HG02588 (cell line): ENCODE data around the gene SLC5A8.

Experiments used
- ATAC-seq: cut with Tn5 transposase; IDR thresholded peaks from one replicate; pipeline ENCODE4 v1.9.1; 2021; ENCODE audit warnings: mild to moderate bottlenecking, moderate library complexity; ENCODE audit not compliant: unreplicated experiment

Gene SLC5A8, protein sequence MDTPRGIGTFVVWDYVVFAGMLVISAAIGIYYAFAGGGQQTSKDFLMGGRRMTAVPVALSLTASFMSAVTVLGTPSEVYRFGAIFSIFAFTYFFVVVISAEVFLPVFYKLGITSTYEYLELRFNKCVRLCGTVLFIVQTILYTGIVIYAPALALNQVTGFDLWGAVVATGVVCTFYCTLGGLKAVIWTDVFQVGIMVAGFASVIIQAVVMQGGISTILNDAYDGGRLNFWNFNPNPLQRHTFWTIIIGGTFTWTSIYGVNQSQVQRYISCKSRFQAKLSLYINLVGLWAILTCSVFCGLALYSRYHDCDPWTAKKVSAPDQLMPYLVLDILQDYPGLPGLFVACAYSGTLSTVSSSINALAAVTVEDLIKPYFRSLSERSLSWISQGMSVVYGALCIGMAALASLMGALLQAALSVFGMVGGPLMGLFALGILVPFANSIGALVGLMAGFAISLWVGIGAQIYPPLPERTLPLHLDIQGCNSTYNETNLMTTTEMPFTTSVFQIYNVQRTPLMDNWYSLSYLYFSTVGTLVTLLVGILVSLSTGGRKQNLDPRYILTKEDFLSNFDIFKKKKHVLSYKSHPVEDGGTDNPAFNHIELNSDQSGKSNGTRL

DNA sequence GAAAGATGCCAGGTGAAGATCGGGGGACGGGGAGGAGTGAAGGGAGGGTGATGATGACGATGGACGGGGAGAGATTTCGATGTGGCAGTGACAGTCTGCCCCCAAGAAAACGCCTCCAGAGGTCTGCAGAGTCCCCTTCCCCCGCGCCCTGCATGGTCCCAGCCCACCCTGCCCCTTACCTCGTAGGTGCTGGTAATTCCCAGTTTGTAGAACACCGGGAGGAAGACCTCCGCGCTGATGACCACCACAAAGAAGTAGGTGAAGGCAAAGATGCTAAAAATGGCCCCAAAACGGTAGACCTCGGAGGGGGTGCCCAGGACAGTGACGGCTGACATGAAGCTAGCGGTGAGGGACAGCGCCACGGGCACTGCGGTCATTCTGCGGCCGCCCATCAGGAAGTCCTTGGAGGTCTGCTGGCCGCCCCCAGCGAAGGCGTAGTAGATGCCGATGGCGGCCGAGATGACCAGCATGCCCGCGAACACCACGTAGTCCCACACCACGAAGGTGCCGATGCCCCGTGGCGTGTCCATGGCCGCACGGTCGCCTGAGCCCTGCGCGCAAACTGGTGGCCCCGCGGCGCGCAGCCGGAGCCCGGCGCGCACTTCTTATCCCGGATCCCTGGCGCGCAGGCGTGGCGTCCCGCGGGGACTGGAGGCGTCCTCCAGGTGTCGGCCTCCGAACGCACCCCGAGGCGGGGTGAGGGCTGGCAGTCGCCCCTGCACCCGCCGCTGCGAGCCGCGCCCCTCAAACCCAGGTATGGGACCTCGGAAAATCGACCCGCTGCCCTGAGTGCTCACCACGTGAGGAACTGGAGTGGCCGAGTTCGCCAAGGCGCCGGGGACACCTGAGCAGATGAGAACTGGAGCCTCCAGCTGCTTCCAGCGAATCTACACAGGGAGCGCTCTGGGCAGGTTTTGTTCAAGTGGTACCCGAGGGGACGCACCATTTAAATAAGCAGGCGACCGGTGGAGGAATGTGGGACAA, at the start of gene SLC5A8:
Gene SLC5A8, minus strand, starts transcription at position 920 of the 984 bp plus-strand sequence. Its CDS starts 390 bp downstream, at position 530.
- ATAC-seq = no peak

DNA sequence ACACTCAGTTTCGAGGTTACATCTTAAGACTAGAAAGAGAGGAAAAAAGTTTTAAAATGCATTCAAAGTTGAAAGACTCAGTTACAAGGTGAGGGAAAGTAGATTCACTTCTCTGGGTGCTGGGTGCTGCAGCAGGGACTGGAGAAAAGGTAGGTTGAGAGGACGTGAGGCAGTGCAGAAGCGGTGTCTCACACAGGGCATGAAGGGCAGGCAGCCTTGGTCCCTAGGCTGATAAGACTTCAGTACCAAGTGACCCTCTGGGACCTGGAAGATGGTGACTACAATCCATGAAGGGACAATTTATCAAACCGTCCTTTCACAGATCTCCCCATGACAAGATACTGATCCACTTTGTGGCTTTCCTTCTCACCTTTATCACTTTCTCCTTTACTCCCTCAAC, 47.3 kb upstream of the SLC5A8 start:
- ATAC-seq = no peak

DNA sequence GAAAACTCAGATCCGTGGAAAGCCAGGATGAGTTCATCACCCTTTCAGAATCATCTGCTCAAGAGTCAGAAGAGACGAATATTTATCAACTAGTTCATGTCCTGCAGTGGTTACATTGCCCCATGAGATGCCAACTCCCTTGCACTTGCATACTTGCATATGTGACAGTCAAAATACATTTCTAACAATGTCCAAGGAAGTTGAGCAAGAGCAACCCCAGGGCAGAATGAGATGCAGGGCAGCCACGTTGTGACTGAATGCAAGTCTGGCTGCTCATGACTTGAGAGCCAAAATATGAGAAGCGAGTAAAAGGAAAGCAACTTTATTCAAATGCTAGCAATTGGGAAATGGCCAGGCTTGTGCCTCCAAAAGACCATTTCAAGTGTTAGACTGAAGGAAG, 46.2 kb upstream of the SLC5A8 start:
- ATAC-seq = no peak

DNA sequence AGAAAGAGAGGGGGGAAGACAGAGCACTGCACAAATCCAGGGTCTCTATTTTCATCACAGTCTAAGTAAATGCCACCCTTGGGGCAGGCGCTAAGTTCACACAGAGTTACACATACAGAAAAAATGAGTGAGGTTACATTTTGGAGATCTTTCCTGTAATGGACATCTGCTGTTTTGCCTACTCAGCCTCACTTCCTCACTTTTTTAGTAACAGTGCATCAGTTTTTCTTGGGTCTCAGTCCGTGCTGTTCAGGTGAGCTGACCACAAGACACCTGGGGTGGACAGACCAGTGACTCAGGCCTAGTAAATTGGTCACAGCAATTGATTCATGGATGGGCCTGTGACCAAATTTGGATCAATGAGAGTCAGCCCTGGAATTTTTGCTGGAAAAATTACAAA, 33.6 kb upstream of the SLC5A8 start:
- no peak for ATAC-seq

DNA sequence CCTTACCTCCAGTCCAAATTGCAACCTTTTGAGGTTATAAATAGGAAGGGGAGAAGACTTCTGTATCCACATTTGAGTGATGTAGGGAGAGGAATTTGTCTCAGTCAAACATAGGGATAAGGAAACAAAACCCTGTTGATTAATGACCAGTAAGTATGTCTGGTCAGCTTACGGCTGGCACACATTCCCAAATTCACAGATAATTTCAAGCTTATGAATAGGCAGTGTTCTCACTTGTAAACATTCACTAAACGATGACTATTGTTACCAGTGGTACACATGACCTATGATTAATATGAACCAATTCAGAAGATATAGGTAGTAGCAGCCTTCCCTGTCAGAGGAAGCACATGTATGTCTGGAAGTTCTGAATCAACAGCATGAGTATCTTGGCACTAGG, 33.0 kb upstream of the SLC5A8 start:
- ATAC-seq = no peak

DNA sequence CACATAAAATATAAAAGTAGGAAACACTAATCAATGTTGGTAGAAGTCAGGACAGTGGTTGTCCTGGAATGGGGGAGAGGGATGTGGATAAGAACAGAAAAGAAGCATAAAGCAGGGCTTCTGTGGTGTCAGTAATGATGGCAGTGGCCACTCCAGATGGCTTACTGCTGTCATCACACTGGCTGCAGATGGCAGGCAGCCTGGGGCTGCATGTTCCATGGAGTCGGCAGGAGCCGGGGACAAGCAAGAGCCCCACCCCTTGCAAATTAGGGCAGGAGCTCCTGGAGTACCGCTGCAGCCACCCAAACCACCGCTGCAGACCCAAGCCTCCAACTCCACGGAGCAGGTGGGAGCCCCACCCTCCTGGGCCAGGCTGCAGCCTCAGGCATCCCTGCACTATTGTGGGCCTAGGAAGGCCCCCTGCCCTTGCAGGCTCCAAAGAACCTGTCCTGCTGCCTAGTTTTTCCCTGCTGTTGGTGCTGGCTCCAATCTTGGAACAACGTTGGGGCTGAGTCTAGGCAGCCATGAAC, 28.8 kb upstream of the SLC5A8 start:
- ATAC-seq = no peak

DNA sequence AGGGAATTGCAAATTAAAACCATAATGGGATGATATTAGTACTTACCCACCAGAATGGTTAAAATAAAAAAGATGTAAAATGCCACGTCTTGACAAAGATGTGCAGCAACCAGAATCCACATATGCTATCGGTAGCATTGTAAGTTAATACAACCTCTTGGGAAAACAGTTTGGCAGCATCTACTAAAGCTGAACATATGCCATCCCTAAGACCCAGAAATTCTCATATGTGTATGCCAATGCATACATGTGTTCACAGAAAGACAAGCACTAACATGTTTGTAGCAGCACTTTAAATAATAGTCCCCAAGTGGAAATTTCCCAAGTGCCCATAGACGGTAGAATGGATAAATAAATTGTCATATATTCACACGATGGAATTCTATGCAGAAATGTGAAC, 28.3 kb upstream of the SLC5A8 start:
- no peak for ATAC-seq

DNA sequence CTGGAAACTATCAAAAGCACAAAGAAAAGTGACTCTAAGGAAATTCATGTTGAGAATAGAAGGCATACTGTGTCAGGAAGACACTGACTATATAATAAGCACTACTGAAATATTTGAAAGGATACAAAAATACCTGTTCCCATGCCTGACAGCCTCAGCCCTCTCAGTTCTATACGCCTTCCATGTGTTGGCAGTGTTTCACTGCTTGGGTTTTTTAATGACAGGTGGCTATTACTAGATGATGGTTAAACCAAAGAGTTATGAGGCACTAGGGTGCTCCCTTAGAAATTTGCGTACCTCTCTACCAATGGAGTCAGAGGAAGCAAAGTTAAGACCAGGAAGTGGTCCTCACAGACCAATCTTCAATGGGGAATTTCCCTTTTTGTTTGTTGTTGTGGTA, 25.6 kb upstream of the SLC5A8 start:
- ATAC-seq = no peak

DNA sequence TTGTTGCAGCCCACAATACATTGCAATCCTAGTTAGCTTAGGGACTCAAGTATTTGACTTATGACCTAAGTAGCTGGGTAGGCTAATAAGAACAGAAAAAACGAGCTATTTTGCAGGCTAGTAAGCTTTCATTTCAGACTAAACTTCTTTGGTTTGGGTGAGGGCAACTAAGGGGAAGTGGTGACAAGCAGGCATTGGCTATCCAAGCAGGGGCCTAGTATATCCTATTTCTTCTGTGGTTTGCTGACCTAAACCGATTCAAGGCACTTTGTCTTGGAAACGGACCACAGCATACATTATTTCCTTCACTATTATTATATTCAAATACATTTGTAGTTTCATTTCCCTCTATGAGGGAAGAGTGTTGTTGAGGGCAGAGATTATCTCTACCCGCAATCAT, 21.6 kb upstream of the SLC5A8 start:
- no peak for ATAC-seq

DNA sequence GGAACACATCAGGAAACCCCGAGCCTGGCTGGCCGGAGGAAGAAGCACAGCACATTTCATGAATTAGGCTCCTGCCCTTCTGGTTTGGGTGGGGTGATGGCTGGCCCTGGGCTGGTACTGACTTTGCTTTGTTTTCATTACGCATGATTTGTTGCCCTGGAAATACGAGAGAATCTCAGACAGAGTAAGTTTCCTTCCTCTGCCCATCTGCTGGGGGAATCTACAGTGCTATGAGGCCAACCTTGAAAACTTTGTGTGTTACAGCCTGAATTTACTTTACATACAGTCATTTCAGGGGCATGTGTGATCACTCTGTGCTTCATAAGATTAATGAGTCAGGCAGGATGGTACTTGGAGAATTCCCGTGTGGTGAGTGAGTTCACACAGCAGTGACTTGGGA, 20.5 kb upstream of the SLC5A8 start:
- ATAC-seq = no peak

DNA sequence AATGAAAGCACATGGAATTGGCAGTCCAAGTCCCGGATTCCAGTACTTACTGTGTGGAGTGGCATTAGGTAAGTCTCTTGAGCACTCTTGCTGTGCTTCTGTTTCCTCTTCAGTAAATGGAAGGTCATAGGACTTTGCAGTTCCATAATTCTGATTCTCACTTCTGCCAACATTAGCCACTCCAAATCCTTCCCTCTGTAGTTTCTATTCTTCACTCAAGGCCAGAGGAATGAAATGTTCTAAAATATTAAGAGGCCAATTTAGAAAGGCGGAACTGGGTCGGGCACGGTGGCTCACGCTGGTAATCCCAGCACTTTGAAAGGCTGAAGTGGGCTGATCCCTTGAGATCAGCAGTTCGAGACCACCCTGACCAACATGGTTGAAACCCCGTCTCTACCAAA, 19.8 kb upstream of the SLC5A8 start:
- ATAC-seq = no peak

DNA sequence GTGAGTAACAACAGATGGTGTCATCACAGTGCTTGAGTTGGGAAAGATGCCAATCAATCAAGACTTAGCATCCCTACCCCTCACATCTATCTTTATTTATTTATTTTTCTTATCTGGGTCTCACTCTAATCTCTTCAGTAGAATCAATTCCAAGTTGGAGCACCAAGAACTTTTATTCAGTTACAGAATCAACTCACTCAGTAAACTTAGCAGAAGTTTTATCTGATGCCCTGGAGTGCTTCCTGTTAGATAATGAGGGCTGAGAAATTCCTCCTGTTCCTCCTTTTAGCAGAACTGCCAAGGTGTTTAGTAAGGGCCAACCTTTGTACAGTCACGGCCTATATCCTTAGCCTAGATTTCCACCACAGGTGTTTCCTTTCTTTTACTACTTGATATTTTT, 11.3 kb upstream of the SLC5A8 start:
- ATAC-seq = no peak

DNA sequence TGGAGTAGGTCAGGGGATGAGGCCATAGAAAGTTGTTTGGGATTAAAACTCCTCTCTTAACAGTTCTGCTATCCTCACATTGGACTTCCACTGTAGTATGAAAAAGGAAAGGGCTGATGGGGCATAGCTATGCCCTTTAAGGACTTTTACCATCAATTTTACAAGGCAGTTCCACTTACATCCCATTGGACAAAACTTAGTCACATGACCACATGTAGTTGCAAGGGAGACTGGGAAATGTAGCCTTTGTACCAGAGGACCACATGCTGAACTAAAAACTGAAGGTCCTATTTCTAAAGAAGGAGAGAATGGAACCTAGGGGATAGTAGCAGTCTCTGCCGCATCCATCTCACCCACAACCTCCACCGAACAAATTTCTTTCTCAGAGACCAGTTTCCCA, 6.8 kb upstream of the SLC5A8 start:
- ATAC-seq = no peak

DNA sequence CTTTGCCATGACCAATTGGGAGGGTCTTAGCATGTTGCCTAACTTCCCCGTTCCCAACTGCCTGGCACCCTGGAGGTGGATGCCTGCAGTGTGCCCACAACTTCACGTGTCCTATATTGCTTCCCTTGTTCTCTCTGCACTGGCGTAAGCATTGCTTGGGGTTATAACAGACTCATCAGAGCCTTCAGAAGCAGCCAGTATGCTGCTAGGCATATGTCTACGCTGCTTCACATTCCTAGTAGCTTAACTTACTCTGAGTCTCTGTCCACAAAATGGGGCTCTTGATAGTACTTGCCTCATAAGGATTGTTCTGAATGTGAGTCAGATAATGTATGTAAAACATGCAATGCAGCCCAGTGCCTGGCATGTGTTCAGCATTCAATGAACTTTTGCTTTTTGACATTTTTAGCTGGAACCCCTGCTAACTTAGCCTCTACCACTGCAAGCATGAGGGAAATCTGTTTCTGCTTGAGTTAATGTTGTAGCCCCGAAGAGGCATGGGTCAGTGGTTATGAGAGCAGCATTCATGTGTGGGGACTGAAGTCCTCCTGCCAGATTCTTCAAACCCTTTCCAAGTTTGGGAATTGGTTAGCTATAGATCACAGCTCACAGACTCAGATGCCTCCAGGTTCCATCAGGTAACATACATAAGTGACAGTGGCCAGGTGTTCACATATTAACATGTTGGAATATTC, 2.8 kb downstream of the SLC5A8 start:
- ATAC-seq = no peak

DNA sequence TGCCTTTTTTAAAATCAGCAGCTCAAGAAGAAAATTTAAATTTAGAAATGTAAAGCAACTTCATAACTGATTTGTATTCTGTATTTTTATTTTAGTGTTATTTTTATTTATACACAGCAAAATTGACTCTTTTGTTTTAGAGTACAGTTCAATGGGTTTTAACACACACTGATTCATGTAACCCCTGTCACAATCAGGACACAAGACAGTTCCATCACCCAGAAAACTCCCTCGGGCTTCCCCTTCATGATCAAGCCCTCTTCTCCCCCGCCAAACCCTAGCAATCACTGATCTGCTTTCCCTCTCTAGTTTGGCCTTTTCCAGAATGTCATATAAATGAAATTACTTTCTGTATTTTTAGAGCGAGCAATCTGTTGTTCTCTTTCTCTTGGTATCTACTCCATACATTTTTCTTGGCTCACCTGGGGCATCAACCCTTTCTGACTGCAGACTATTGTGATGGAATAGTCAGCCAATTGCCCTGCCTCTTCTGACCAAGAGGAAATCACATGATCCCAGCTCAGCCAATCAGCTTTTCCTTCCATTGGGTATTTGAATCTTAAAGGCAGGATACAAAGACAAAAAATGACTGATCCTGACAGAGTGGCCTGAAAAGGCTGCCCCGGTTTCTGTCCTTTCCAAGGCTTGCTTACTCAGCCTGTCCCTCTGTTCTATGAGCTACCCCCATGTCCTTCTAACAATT, 5.3 kb downstream of the SLC5A8 start:
- ATAC-seq = no peak

DNA sequence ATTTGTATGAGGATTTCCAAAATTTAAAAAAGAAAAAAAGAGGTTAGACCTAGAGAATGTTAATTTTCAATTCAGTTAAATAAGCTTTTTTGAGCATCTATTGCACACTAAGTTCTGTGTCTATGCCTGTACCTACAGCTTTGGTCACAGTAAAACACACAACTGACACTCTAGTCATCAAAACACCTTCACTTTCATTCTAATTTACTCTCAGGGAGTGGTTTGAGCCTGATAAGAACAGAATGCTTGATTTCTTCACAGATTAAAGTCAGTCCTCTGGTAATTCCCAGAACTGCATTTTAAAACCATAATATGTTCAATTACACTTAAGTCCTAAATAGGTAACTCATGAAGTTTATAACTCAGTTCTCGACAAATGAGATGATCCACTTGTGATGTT, 9.2 kb downstream of the SLC5A8 start:
- ATAC-seq = no peak

DNA sequence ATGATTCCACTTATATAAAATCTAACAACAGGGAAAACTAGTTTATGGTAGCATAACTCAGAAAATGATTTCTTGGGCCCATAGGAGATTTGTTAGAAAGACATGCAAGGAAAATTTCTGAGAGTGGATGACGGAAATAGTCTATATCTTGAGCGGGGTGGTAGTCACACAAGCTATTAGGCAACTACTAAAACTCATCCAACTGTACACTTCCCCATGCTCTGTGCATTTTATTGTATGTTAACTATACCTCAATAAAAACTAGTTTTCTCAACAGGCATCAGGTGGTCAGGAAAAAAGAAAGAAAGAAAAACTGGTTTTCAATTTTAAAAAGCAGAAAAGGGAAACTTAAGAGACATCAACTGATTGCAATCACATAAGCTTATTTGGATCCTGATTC, 9.9 kb downstream of the SLC5A8 start:
- no peak for ATAC-seq

DNA sequence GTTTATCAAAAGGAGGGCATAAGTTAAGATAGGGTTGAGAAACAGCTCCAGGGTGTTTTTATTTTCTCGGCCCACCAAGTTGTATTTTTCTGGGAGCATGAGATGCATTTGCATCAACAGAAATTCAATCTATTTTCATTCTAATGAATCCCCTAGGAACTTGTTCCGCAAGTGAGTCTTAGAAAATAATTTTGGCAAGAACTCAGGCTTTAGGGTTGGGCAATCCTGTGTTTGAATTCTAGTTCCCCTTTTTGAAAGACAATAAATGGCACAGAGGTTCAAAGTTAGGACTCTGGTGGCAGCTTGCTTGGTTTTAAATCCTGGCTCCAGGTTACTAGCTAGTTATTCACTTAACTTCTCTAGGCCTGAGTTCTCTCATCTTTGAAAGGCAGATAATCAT, 23.7 kb downstream of the SLC5A8 start:
- ATAC-seq = no peak

DNA sequence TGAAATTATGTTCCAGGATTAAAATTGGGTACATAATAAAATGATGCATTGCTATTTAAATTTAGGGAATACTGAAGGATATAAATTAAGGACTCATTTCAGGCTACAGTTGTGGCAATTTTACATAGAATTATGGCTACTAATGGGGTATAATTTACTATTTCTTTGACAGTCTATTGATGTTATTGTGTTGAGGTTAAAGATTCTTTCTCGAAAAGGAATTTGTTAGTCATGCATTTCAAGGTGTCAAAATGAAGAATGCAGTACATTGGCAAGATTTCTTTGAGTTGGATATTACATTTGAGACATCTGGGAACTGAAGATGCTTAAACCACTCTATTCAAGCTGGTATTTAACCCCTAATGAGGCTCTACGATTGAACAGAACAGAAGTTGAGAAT, 28.3 kb downstream of the SLC5A8 start:
- ATAC-seq = no peak

DNA sequence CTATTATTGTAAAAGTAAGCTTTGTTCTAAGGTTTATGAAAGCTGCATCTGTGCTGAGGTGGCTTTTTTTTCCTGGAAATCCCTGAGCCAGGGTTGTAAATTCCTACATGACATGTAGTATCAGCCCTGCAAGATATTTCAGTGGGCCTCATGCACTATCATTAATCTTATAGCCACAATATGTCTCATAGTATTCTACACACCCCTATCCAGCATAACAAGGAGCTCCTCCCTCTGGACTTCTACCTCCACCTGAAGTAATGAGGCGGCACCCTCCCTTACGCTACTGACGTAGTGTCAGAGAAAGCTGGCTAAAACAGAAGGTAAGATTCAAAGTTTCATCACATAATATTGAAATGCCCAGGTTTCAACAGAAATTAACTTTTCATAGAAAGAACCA, 35.5 kb downstream of the SLC5A8 start:
- no peak for ATAC-seq
